SK-MEL-5 (cell line): Measurements from ENCODE around the gene DNAJC15. TPM values are rescaled to one million over a fixed set of nuclear protein-coding genes. Genes with fewer than 3 reads are reported as not detected.
A peak's percentile ranks its signal among the peaks of the same experiment; 100 is the strongest.

Experiments used
- DNase-seq: peaks from one replicate; pipeline ENCODE4 v3.0.0-alpha.2; 2016; ENCODE audit warnings: low read depth, low spot score
- in situ Hi-C: cut with HindIII; loops from 2 replicates; pipeline ENCODE4 v1.10.0; 2016; ENCODE audit warnings: low sequenced_read_pairs, high pct_unique_total_duplicates, low pct_unique_long_range_greater_than_20kb
- total RNA-seq: library from RNA; depleted of rRNA; stranded (reverse); fragments of >200 nt; shearing (Covaris generic); gene quantifications from 2 replicates; pipeline ENCODE4 v1.2.3, GENCODE V29; 2014

The DNAJC15 gene
- total RNA-seq, 1 experiment from 2014 or later, result 33.2 TPM

DNA sequence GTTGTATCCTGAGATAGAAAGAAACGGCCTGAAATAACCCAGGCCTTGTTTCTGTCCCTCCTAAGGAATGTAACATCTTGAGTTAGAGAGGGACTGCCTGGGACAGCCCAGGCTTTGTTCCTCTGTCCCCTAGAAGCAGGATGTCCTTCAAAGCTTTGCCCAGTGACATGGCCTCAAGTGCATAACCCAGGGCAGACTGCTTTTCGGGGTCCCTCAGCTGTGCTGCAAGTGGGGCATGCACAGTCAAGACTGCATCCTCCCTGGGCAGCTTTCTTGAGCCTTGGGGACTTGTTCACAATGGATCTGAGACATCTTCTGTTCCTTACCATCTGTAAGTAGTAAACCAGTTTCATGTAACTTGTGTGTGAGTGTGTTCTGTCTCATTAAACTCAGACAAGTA is 23.9 kb upstream of the DNAJC15 start:
- in situ Hi-C loops, result no loop called here
- DNase-seq, result no peak

DNA sequence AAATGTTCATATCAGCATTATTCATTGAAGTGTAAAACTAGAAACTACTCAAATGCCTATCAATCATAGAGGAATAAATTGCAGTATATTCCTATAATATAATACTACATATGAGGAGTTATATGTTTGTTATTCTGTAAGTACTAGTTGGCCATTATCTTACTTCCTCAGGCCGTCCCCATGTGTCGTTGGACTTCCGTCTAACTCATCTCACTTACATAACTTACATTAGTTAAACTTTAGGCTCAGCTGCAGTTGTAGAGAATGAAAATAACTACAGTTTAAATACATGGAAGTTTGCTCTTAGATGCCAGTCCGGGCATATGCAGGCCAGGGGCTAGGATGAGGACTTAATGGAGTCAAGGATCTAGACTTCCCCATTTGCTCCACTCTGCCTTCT is 22.7 kb upstream of the DNAJC15 start:
- no peak for DNase-seq
- in situ Hi-C loops, result no loop called here

DNA sequence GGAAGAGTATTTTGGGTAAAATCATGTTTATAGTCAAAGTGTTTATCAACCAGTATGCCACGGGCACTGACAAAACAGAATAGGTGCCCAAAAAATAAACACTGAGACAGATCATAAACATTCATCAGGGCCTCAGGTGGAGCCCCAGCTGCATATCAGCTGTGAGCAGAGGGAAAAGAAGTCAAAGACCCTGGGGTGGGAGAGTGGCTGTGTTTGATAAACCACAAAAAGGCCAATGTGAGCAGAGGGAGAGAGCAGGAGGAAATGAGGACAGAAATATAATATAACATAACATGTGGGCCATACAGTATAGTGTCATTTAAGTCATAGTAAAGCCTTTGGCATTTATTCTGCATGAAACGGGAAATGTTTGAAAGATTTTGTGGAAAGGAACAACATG is 21.4 kb upstream of the DNAJC15 start:
- no peak for DNase-seq
- in situ Hi-C loops, result no loop called here

DNA sequence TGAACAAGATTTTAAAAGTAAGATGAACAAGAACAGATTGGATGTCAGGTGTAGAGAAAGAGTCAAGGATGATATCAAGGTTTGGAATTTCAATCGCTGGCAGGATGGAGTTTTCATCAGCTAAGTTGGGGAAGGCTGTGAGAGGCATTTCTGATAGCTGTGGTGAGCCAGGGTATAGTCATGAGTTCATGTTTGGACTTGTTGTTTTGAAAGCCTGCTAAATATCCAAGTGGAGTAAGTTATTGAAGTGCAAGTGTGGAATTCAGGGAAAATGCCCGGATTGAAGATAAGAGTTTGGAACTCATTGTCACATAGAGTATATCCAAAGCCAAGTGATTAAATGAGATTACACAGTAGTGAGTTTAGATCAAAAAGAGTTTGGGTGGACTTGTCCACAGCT is 20.4 kb upstream of the DNAJC15 start:
- in situ Hi-C loops, result no loop called here
- no peak for DNase-seq

DNA sequence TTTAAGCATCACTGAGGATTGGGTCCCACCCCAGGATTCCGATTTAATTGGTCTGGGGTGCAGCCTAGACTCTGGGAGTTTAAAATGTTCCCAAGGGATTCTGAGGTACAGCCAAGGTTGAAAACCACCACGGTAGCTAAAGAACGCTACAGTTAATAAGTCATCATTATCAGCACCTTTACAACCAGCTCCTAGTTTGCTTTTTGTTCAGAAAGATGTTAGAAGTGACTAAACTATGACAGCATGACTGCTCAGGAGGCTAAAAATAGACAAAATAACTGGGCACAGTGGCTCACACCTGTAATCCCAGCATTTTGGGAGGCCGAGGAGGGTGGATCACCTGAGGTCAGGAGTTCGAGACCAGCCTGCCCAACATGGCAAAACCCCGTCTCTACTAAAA is 19.7 kb upstream of the DNAJC15 start:
- in situ Hi-C loops, result no loop called here
- no peak for DNase-seq

DNA sequence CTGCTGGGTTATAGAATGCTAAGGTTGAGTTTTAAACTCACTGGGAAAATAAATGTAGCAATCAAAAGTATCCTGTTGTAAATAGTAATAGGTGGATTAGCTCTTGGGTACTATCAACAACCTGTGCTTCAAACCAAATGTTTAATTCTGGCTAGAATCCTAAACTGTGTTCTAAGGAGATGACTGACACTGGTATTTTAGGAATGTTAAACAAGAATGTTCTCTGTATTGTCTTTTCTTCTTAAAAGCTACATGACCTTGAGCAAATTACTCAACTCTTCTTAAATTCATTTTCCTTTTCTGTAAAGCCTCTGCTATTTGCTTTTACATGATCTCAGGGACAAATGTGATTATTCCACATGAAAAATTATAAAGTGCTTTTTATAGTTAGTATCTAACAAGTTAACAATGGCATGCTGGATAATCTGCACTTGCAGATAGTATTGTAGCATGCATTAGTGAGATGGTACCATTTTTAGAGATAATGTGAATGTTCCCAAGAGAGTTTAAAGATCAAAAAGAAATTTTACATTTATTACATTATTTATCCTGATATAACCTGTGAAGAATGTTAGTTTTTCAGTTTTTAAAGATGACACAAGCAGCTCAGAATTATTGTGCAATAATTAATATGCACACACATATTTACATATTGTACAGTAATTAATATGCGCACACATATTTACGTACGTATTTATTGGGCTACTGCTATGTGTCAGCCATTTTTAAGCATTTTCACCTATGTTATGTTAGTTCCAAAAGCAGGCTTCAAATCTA is 17.7 kb upstream of the DNAJC15 start:
- no peak for DNase-seq

DNA sequence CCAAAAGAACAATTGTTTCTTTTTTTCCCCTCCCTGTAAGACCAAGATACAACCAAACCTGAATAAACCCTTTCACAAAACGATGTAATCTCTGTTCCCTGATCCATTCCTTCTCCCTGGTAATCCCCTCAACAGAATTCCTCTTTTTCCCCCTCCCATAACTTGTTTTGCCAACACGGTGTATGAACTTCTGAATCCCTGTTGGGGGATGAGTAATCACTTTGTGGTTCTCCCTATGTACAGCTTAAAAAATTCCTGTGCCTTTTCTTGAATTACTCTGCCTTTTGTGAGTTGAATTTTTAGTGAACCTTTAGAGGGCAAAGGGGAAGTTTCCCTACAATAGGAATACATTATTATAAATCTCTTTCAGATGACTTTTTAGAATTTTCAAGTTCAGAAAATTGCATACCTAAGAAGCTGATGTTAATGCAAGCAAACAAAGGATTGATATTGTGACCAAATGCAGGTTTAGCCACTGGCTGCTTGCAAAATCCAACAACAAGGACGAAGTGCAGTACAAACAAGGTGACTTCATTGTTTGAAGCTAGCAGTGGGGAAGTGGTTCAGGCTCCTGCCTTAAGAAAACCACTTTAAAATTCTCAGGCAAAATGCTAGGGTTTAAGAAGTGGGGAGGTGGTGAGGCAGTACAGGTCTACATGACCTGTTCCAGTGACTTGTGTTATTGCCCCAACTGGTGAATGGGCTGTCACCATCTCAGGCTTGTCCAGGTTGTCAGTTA is 16.3 kb upstream of the DNAJC15 start:
- in situ Hi-C loops, result no loop called here
- DNase-seq, result peak; percentile 9

More for the DNA sequence above, 17.7 kb upstream of the DNAJC15 start:
- in situ Hi-C loops, result no loop called here

DNA sequence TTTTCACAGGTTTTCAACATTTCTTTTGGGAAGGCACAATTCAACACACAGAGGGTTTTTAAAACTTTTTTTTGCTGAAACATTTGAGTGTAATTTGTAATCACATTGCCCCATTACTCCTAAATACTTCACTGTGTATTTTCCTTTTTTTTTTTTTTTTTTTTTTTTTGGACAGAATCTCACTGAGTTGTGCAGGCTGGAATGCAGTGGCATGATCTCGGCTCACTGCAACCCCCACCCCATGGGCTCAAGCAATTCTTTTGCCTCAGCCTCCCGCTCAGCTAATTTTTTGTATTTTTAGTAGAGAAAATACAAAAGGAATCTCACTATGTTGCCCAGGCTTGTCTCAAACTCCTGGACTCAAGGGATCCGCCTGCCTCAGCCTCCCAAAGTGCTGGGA is 14.8 kb upstream of the DNAJC15 start:
- in situ Hi-C loops, result no loop called here
- DNase-seq, result no peak

DNA sequence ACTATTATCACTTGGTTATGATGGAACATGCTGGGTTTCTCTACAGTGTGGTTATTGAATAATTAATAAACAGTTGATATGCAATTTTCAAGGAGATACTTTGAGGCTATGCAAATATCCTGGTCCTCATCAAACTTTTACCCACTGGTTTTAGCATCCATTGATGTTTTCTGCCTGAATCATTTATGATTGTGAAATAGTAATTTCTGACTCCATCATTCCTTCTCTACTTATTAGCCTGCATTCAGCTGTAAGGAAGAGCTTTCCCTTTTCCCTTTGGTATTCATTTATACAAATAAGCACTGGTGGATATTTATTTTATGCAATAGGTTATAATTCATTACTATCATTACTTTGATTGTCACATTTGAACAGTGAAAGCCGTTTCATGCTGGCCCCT is 13.9 kb upstream of the DNAJC15 start:
- DNase-seq, result no peak
- in situ Hi-C loops, result no loop called here

DNA sequence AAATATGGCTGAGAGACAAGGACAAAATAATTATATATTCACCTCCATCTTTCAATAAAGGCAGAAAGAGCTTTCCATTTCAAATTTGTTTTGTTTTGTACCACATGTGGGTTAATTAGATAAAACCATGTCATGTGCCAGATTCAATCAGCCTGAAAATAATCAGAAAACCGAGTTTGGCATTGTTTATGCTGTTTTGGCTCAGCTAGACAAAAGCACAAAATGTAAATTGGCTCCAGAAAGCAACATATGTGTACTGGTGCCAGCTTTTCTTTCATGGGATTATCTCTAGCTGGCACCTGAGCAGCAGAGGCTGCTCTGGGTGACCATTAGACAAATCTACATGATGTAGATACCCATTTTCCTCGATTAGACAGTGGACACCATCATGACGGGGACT is 9.2 kb upstream of the DNAJC15 start:
- in situ Hi-C loops, result no loop called here
- DNase-seq, result no peak

DNA sequence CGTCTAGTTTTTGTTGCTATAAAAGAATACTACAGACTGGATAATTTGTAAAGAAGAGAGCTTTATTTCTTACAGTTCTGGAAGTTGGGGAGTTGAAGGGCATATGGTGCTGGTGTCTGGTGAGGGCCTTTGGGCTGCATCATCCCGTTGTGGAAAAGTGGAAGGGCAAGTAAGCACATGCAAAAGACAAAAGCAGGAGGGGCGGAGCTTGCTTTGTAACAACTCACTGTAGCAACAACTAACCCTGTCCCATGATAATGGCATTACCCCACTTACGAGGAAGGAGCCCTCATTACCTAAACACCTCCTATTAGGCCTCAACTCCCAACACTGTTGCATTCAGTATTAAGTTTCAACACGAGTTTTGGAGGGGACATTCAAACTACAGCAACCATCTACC is 7.2 kb upstream of the DNAJC15 start:
- no peak for DNase-seq
- in situ Hi-C loops, result no loop called here

DNA sequence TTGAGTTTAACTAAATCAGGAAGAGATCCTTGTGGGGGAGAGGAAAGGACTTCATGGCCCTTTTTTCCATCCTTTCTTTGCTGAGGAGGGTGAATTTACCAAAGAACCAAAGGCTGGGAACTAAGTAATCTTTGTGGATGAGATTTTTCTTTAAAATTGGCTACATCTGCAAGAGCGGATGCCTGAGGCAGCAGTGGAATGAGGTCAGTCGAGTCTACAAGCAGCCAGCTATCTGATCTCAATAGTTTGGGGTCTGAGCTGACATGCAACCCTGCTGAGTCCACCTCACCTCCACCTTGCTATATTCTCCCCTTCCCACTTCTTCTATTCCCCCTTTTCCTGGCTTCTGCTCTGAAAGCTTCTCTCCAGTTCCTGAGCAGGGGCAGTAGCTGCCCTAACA is 3.6 kb upstream of the DNAJC15 start:
- in situ Hi-C loops, result no loop called here
- DNase-seq, result no peak

DNA sequence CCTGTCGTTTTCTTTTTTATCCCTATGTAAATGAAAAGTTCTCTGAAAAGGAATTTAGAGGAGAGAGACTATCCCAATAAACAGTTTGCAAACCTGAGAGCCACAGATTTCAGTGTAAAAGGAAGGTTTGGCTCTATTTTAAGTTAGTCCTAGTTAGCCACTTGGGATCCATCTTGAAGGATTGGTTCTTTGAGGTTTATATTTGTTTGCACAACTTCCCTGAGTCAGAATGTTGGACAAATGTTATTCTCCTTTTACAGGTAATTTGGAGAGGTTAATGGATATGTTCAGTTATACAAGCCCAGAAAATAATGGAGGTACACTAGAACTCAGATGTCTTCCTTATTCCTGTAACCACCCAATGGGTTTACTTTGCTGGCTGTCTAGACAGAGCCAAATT is 2.6 kb upstream of the DNAJC15 start:
- DNase-seq, result no peak
- in situ Hi-C loops, result no loop called here

DNA sequence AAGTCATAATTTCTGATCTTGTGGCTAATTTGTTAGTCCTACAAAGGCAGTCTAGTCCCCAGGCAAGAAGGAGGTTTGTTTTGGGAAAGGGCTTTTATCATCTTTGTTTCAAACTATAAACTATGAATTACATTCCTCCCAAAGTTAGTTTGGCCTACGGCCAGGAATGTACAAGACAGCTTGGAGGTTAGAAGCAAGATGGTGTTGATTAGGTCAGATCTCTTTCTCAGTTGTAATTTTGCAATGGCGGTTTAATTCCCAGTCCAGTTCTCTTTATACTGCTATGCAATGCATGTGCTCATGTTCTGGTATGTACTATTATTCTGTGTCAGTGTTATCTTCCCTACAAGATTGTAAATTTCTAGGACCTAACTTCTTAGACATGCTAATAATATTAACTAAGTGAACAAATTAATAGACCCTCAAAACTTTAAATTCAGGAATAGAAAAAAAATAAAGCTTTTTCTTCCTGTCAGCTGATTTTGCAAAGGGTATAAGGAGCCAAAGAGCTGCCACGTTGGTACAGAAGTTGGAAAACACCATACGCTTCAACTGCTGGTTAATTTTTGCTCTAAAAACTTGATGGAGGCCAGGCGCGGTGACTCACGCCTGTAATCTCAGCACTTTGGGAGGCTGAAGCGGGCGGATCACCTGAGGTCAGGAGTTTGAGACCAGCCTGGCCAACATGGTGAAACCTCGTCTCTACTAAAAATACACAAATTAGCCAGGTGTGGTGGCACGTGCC is 1.3 kb upstream of the DNAJC15 start:
- no peak for DNase-seq
- in situ Hi-C loops, result no loop called here

DNA sequence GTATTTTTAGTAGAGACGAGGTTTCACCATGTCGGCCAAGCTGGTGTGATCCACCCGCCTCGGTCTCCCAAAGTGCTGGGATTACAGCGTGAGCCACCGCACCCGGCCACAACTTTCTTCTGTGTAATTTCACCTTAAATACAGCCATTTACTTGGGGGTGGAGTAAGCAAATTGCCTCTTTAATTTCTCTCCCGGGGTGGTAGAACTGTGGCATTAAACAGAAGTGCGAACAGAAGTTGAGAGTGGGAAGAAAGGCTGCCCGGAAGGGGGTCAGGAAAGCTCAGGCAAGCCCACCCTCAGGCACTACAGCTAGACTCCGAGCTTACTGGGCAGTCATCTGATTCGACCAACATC is 475 bp upstream of the DNAJC15 start:
- no peak for DNase-seq

DNA sequence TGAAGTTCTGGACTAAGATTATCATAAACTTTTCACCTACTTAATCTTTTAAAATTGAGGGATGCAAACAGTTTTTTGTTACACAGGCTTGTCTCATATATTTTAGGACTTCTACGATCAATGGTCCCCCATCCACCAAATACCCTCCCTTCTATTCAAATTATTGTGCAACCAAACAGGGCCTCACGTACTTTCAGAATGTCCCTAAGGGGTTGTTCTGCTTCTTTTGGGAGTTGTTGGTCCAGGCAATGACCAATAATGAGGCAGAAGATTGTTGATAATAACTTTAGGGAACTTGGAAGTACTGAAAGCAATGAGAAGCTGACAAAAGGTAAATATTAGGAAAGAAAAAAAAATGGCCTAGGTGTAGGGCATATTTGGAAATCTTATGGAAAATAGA is 2.9 kb downstream of the DNAJC15 start:
- DNase-seq, result no peak
- in situ Hi-C loops, result no loop called here

More for the DNA sequence above, 475 bp upstream of the DNAJC15 start:
- in situ Hi-C loops, result no loop called here

DNA sequence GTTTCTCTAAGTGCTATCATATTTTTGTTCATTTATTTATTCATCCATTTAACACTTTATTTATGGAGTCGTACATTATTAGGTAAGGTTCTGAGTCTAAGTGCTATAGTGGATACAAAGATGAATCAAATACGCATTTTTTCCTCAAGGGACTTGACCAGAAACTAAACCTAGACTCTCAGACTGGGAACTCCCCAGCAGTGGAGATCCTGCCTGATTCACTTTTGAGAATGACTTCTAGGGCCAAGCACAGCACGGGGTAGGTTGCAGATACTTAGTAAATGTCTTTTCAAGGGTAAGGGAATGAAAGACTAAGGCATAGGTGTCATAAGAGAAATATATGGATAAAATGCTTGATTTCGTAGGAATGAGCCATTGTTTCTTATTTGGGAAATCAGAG is 7.2 kb downstream of the DNAJC15 start:
- in situ Hi-C loops, result no loop called here
- no peak for DNase-seq

DNA sequence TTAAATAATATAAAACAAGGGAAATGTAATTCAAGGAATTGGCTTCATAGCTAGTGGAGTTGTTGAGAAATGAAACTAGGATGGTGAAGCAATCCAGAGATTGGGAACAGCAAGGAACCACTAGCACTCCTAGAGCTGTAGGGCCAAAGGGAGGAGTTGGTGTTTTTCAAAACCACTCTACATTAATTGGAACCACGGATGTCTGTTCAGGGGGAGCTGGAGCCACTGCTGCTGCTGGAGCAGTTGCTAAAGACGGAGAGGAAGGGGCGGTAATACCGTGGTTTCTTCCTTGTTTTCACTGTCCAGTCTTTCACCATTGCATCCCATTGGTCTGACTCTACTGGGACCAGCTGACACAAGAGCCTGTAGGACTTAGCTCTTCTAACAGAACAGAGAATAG is 8.5 kb downstream of the DNAJC15 start:
- in situ Hi-C loops, result no loop called here
- DNase-seq, result no peak

DNA sequence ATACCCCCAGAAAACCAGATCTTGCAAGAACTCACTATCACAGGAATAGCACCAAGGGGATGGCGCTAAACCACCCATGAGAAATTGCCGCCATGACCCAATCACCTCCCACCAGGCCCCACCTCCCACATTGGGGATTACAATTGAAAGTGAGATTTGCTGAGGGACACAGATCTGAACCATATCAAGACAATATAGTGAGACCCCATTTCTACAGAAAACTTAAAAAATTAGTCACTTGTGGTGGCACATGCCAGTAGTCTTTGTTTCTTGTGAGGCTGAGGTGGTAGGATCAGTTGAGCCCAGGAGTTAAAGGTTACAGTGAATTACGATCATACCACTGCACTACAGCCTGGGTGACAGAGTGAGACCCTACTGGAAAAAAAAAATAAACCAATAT is 9.7 kb downstream of the DNAJC15 start:
- in situ Hi-C loops, result no loop called here
- no peak for DNase-seq
